GM19023 (cell line): ENCODE data around the gene SIAH2.

Experiments used
- ATAC-seq: cut with Tn5 transposase; IDR thresholded peaks from one replicate; pipeline ENCODE4 v1.9.1; 2021; ENCODE audit warnings: mild to moderate bottlenecking, moderate library complexity; ENCODE audit not compliant: unreplicated experiment

SIAH2 gene

GRCh38 chr3:150749255-150749654 is 13.7 kb downstream of the SIAH2 start:
- no peak for ATAC-seq

- ATAC-seq: no peak
These were observed 14.3 kb downstream of the SIAH2 start for GRCh38 chr3:150748684-150749047.

DNA sequence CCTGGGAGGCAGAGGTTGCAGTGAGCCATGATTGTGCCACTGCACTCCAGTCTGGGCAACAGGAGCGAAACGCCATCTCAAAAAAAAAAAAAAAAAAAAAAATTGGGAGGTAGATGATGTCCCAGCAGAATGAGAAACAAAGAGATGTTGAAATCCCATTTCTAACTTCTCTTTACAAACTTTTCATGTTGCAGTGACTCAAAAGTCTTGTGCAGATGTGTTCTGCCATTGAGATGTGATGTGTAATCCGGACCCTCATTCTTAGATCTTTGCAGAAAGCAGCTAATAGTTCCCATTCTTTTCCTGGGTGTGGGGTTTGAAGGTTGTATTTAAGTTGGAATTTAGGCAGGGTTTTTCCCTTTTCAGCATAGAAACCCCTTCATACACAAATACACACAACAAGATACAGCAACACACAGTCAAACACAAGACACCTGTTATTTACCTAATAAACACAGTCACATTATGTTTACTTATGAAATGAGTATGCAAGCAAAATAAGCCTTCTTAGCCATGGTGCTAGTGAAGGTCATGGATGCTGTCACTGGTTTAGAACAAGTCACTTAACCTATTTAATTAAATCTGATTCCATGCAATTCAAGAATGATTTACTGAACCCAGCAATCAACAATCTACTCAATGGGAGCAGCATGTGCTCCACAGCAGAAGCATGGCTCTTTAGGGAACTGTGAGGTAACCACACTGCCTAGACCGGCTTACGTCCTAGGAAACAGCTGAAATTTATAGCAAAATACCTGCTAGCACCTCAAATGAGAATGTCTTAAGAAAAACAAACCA is 14.9 kb downstream of the SIAH2 start:
- ATAC-seq: no peak

- no peak for ATAC-seq
These were observed 16.0 kb downstream of the SIAH2 start for GRCh38 chr3:150746791-150747590.

DNA sequence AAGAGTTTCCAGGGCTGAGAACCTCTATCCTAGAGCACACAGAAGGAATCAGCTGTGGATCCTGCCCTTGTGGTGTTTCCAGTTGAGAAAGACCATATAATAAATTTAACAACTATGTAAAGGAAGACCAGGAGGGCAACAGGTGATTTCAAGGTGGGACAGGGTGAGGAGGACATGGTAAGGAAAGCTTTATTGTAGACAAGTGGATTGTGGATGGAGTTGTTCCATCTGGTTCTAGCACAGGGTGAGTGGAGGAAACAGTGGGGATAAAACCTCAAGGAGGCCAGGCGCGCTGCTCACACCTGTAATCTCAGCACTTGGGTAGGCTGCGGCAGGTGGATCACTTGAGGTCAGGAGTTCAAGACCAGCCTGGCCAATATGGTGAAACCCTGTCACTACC is 17.1 kb downstream of the SIAH2 start:
- no peak for ATAC-seq

- ATAC-seq: no peak
These were observed 18.1 kb downstream of the SIAH2 start for GRCh38 chr3:150744919-150745211.

- no peak for ATAC-seq
These were observed 18.7 kb downstream of the SIAH2 start for GRCh38 chr3:150744041-150744918.

DNA sequence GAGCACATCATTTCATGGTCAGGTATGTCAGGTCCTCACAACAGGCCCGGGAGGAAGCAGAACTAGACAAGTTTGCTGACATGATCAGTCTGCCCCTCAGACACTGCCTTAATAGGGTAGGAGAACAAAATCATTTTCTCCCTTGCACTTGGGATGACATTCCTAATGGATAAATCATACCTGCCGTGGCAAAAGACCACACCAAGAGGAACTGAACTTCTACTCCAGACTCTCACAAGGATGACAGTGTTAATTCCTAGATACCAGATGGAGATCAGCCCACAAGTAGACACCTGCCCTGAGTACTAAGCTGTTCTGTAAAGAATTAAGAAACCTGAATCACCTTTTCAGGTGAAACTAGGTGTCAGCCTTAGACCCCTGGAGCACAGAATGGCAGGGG is 19.5 kb downstream of the SIAH2 start:
- ATAC-seq: no peak

- ATAC-seq: no peak
These were observed 20.3 kb downstream of the SIAH2 start for GRCh38 chr3:150742679-150743078.

DNA sequence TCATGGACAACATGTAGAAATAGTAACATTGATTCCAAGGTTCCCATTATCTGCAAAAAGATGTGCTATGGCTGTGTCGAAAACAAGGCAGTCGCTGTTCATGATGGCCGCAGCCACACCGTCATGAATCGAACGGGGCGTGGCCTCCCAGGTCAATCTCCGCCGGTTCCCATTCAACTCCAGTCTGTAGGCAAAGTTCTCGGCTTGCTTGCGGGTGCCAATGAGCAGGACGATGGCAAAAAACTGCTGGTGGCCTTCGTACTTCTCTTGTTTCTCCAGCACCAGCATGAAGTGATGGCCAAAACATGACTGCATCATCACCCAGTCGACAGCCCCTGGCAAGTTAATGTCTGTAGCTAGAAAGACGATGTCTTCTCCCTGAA is 20.8 kb downstream of the SIAH2 start:
- ATAC-seq: no peak

GRCh38 chr3:150741497-150742140 is 21.4 kb downstream of the SIAH2 start:
- no peak for ATAC-seq

DNA sequence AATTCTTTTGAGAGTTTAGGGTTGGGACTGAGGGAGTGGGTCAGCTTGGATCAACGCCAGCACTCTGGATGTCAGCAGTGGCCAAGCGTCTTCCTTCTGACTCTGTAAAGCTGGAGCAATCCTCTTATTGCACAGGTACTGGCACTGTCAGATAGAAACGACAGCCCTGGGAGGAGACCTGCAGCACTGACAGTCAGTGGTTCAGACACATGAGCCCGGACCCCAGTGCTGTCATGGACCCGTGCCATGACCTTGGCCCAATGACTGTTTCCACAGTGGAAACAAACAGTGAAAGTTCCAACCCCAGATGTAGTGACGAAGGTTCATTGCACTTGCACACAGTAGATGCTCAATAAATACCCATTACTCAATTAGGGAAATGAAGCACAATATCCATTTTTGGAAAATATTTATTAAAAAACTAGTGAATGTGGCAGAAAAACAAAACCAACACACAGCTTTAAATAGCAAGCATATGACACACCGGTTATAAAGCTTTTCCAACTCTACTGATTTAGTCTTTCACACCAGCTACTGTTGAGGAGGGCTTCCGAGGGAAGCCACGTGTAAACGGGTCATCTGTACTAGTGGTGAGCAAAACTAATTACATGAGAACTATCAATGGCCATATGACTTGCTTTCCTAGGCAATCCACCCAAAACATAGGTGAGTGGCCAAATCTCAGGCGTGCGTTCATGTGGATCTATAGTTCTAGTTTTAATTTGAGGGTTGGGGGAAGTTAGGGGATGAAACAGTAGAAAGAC is 22.1 kb downstream of the SIAH2 start:
- no peak for ATAC-seq

GRCh38 chr3:150739877-150740645 is 22.9 kb downstream of the SIAH2 start:
- no peak for ATAC-seq

DNA sequence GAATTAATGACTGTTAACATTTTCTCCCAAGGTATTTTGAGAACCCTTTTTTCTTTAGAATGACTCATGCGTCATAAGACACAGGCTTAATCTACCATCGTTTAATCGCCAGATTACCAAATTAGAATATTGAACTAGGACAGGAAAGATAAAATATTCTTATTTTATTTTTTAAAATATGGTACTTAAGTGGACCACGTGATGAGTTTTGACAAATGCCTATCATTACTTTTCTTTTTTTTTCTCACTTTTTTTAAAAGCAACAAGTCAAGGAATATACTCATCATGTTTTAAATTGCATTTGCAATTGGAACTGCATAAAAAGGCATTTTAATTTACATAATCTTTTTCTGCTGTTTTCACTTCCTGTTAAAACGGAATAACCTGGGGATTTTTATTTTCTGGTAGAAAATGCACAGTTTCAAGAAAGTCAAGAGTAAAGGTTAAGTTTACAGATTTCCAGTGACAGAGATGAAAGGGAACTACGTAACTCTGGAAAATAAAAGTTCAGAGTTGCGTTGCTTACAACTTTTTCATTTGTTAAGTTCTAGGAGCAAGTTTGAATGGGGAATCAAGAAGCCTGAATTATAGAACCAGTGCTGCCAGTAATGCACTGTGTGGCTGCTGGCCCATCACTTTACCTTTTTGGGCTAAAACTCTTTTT is 23.6 kb downstream of the SIAH2 start:
- no peak for ATAC-seq

DNA sequence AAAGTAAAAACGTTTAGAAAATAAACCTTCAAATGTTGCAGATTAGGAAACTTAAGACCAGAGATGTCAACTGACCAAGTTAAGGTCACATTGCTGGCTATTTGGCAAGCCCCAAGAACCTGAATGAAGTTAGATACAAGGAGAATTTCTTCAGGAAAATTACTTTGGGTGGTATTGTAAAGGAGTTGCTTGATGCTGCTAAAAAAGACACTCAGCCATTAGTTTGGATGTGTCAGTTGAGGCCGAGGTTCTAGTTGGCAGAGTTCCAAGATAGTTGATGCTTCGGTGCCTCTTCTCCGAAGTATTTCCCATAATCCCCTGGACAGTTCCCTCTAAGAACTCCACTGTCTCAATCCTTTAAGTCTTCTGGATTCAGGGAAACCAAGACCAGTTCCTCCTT is 24.3 kb downstream of the SIAH2 start:
- no peak for ATAC-seq

- peak; percentile 61 for ATAC-seq
These were observed 24.9 kb downstream of the SIAH2 start for GRCh38 chr3:150737874-150738679.

DNA sequence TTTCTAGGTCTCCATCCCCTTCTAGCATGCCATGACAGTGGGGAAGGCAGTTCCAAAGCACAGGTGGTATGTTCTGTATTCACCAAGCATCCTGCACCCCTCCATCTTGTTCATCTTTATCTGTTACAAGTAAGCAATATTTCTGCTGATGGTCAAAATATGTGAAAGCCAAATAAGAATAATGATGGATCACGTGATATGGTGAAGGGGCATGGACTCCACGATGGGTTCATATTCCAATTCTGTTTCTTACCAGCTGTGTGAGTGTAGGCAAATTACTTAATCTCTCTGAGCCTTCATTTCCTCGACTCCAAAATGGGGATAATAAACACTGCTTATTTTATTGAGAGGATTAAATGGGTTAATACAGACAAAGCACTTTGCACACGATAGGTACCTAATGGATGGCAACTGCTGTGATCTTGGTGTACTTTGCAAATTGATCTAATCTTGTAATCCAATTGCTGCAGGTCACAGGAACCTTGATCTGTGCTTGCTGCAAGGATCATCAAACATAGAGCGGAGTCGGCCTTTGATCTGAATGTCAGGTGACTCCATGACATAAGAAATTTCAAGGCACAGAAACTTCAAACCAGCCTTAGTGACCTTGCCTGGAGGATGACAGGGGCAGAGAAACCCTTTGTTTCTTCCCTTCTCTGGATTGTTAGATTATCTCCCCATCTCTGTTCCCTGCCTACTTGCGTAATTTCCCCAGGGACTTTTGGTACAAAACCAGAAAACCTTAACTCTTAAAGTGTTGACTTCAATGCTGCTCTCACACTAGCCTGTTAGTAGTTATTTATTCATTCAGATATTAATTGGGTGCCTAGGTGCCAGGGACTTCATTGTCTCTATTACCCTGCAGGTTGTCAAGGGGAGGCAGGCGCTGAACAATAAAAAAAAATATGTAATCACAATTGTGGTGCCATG is 25.8 kb downstream of the SIAH2 start:
- ATAC-seq: no peak
